ENCODE data around the gene FKBP8.

DNA sequence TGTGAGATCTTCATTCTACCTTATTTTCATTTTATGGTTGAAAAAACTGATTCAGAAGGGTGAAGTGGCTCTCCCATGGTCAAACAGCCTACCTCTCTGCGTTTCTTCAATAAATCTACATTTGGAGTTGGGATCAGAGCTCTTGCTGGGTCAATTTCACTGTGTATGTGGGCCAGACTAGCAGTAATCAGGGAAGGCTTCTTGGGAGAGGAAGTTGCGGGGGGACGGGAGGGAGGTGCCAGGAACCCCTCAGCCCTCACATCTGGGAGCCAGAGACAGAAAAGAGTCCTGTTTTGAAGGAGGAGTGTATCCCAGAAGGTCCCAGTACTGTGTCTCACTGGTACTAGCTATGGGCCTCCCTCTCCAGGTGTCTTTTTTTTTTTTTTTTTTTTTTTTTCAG is 15.2 kb upstream of the FKBP8 start:
- TF ChIP-seq, protein P1, sequence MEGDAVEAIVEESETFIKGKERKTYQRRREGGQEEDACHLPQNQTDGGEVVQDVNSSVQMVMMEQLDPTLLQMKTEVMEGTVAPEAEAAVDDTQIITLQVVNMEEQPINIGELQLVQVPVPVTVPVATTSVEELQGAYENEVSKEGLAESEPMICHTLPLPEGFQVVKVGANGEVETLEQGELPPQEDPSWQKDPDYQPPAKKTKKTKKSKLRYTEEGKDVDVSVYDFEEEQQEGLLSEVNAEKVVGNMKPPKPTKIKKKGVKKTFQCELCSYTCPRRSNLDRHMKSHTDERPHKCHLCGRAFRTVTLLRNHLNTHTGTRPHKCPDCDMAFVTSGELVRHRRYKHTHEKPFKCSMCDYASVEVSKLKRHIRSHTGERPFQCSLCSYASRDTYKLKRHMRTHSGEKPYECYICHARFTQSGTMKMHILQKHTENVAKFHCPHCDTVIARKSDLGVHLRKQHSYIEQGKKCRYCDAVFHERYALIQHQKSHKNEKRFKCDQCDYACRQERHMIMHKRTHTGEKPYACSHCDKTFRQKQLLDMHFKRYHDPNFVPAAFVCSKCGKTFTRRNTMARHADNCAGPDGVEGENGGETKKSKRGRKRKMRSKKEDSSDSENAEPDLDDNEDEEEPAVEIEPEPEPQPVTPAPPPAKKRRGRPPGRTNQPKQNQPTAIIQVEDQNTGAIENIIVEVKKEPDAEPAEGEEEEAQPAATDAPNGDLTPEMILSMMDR (IDR thresholded peaks at IDR 0.05; ENCODE audit: insufficient read depth, low read depth, low read length), result no peak
- no peak for TF ChIP-seq EZH2 (IDR thresholded peaks at IDR 0.05; ENCODE audit: insufficient read depth, low read length)
